Stimulated activated naive CD8-positive, alpha-beta T cell treated with anti-CD3 and anti-CD28 coated beads, Interleukin-15, amount 100 ng/mL, for 72 hours (primary cell): ENCODE measurements around the gene TBR1.

ENCODE experiments used
- ATAC-seq: fragments of 150-1000 bp; cut with Tn5 transposase; 2 replicates; pipeline ENCODE4 v1.10.0; 2021; ENCODE audit warnings: mild to moderate bottlenecking, moderate library complexity
- DNase-seq, 2 donors: peaks; one replicate each; pipeline ENCODE4 v3.0.0; 2021 to 2022
- H3K27ac Mint-ChIP-seq, 2 donors: one replicate each; pipeline ENCODE4 v1.8.0; 2022; ENCODE audit warnings: mild to moderate bottlenecking in 2 of 2, mixed read lengths in 2 of 2, moderate library complexity in 2 of 2
- H3K27me3 Mint-ChIP-seq: one replicate; pipeline ENCODE4 v1.8.0; 2022; ENCODE audit warnings: mixed read lengths
- H3K4me1 Mint-ChIP-seq: one replicate; pipeline ENCODE4 v1.8.0; 2022; ENCODE audit warnings: mild to moderate bottlenecking, mixed read lengths
- H3K4me3 Mint-ChIP-seq, 2 donors: one replicate each; pipeline ENCODE4 v1.8.0; 2022; ENCODE audit warnings: mild to moderate bottlenecking in 2 of 2, mixed read lengths in 2 of 2, moderate library complexity in 1 of 2
- H3K9me3 Mint-ChIP-seq, 2 donors: one replicate each; pipeline ENCODE4 v1.8.0; 2022; ENCODE audit warnings: mixed read lengths in 2 of 2

TBR1 gene

GRCh38 chr2:161406316-161406715 is 9.8 kb upstream of the TBR1 start:
- no peaks in the 10 kb centered on the region for H3K27me3 Mint-ChIP-seq
- H3K4me3 Mint-ChIP-seq, result no peak overlapping the region
- ATAC-seq (no peak), DNase-seq (no peak)
- H3K9me3 Mint-ChIP-seq, result no peaks in the 10 kb centered on the region
- no peak overlapping the region for H3K27ac Mint-ChIP-seq
- H3K4me1 Mint-ChIP-seq, result no peaks in the 10 kb centered on the region

GRCh38 chr2:161407597-161407996 is 8.5 kb upstream of the TBR1 start:
- DNase-seq (no peak), ATAC-seq (no peak)
- H3K27ac Mint-ChIP-seq, result no peak overlapping the region
- no peaks in the 10 kb centered on the region for H3K4me1 Mint-ChIP-seq
- no peaks in the 10 kb centered on the region for H3K27me3 Mint-ChIP-seq
- H3K9me3 Mint-ChIP-seq, result no peaks in the 10 kb centered on the region
- no peak overlapping the region for H3K4me3 Mint-ChIP-seq

GRCh38 chr2:161409308-161409907 is 6.7 kb upstream of the TBR1 start:
- DNase-seq (no peak), ATAC-seq (no peak)
- Mint-ChIP-seq H3K4me3 (no peak overlapping the region), H3K27ac (no peak overlapping the region), H3K4me1 (peaks cover 9% of the 10 kb centered on the region), H3K9me3 (no peaks in the 10 kb centered on the region), H3K27me3 (peaks cover 16% of the 10 kb centered on the region)

GRCh38 chr2:161412346-161412745 is 3.8 kb upstream of the TBR1 start:
- ATAC-seq (no peak), DNase-seq (no peak)
- H3K27ac Mint-ChIP-seq, result no peak overlapping the region
- H3K27me3 Mint-ChIP-seq, result peaks cover 45% of the 10 kb centered on the region
- H3K4me3 Mint-ChIP-seq, result no peak overlapping the region
- H3K4me1 Mint-ChIP-seq, result peaks cover 38% of the 10 kb centered on the region
- no peaks in the 10 kb centered on the region for H3K9me3 Mint-ChIP-seq

- peak; percentile 23 to 34 for DNase-seq
- H3K27me3 Mint-ChIP-seq, result peaks cover 65% of the 10 kb centered on the region
- peak overlapping the region; percentile 66 to 76 for H3K4me3 Mint-ChIP-seq
- H3K9me3 Mint-ChIP-seq, result no peaks in the 10 kb centered on the region
- H3K4me1 Mint-ChIP-seq, result peaks cover 58% of the 10 kb centered on the region
- peak; percentile 68 for ATAC-seq
- no peak overlapping the region for H3K27ac Mint-ChIP-seq
Observed at GRCh38 chr2:161414042-161415033, 1.8 kb upstream of the TBR1 start.

GRCh38 chr2:161415034-161415986 is 787 bp upstream of the TBR1 start:
- ATAC-seq, result peak; percentile 61
- peak overlapping the region in 1 of 2 donors; percentile 27 for H3K27ac Mint-ChIP-seq
- H3K9me3 Mint-ChIP-seq, result no peaks in the 10 kb centered on the region
- peaks cover 75% of the 10 kb centered on the region for H3K27me3 Mint-ChIP-seq
- peak overlapping the region; percentile 66 to 76 for H3K4me3 Mint-ChIP-seq
- DNase-seq, result peak; percentile 16 to 27
- H3K4me1 Mint-ChIP-seq, result peaks cover 64% of the 10 kb centered on the region

GRCh38 chr2:161416708-161417437 is 776 bp downstream of the TBR1 start:
- H3K27ac Mint-ChIP-seq, result no peak overlapping the region
- ATAC-seq (peak; percentile 22), DNase-seq (peak; percentile 14 to 30)
- H3K4me1 Mint-ChIP-seq, result peaks cover 67% of the 10 kb centered on the region
- peaks cover 90% of the 10 kb centered on the region for H3K27me3 Mint-ChIP-seq
- H3K4me3 Mint-ChIP-seq, result peak overlapping the region; percentile 66 to 76
- no peaks in the 10 kb centered on the region for H3K9me3 Mint-ChIP-seq

- H3K4me3 Mint-ChIP-seq, result peak overlapping the region; percentile 76 to 83
- DNase-seq (no peak), ATAC-seq (no peak)
- H3K27ac Mint-ChIP-seq, result no peak overlapping the region
- H3K4me1 Mint-ChIP-seq, result peaks cover 67% of the 10 kb centered on the region
- H3K9me3 Mint-ChIP-seq, result no peaks in the 10 kb centered on the region
- H3K27me3 Mint-ChIP-seq, result peaks cover 98% of the 10 kb centered on the region
Observed at GRCh38 chr2:161417438-161418274, 1.6 kb downstream of the TBR1 start.

GRCh38 chr2:161418275-161418714 is 2.2 kb downstream of the TBR1 start:
- ATAC-seq, result no peak
- H3K4me1 Mint-ChIP-seq, result peaks cover 73% of the 10 kb centered on the region
- H3K27me3 Mint-ChIP-seq, result peaks cover 100% of the 10 kb centered on the region
- H3K4me3 Mint-ChIP-seq, result peak overlapping the region; percentile 83 to 84
- no peak for DNase-seq
- no peak overlapping the region for H3K27ac Mint-ChIP-seq
- H3K9me3 Mint-ChIP-seq, result no peaks in the 10 kb centered on the region

GRCh38 chr2:161418715-161419637 is 2.9 kb downstream of the TBR1 start:
- ATAC-seq, result no peak
- peaks cover 100% of the 10 kb centered on the region for H3K27me3 Mint-ChIP-seq
- no peak overlapping the region for H3K27ac Mint-ChIP-seq
- peak; percentile 10 to 13 for DNase-seq
- H3K4me1 Mint-ChIP-seq, result peaks cover 72% of the 10 kb centered on the region
- H3K4me3 Mint-ChIP-seq, result peak overlapping the region; percentile 83 to 84
- H3K9me3 Mint-ChIP-seq, result no peaks in the 10 kb centered on the region

- peaks cover 100% of the 10 kb centered on the region for H3K27me3 Mint-ChIP-seq
- no peak overlapping the region for H3K27ac Mint-ChIP-seq
- ATAC-seq, result no peak
- H3K9me3 Mint-ChIP-seq, result no peaks in the 10 kb centered on the region
- H3K4me1 Mint-ChIP-seq, result peaks cover 72% of the 10 kb centered on the region
- no peak overlapping the region for H3K4me3 Mint-ChIP-seq
- DNase-seq, result no peak
Observed at GRCh38 chr2:161419638-161420190, 3.6 kb downstream of the TBR1 start.

- DNase-seq, result no peak
- H3K9me3 Mint-ChIP-seq, result no peaks in the 10 kb centered on the region
- peaks cover 100% of the 10 kb centered on the region for H3K27me3 Mint-ChIP-seq
- H3K4me1 Mint-ChIP-seq, result peaks cover 64% of the 10 kb centered on the region
- no peak overlapping the region for H3K27ac Mint-ChIP-seq
- ATAC-seq, result no peak
- no peak overlapping the region for H3K4me3 Mint-ChIP-seq
Observed at GRCh38 chr2:161420406-161421074, 4.4 kb downstream of the TBR1 start.
